SK-N-SH (cell line): ENCODE measurements around the gene ERMAP. TPM values are rescaled to one million over a fixed set of nuclear protein-coding genes. Genes with fewer than 3 reads are reported as not detected.

ENCODE experiments used
- CTCF ChIA-PET: fragments of 300-600, 350-600 bp; formaldehyde crosslinking; extraction: SDS; loops from one replicate; lab custom pipeline; 2021; lab: Yijun Ruan, JAX
- POLR2A ChIA-PET: fragments of 350-600 bp; sonication (Branson Sonifier 250); formaldehyde crosslinking; extraction: SDS; loops from one replicate; lab custom pipeline; 2020; ENCODE audit warnings: antibody characterized with exemption, inconsistent platforms; lab: Yijun Ruan, JAX
- DNase-seq: peaks from one replicate; pipeline ENCODE4 v3.0.0; 2012
- H2AFZ ChIP-seq: fragments of 200-600 bp; sonication (generic); 2 replicates; pipeline ENCODE4 v1.8.1; 2016; ENCODE audit warnings: antibody characterized with exemption, mild to moderate bottlenecking, low read depth
- H3F3A ChIP-seq: fragments of 200-600 bp; sonication (generic); replicated peaks from 2 replicates; pipeline ENCODE3; 2016; ENCODE audit warnings: antibody characterized with exemption, mild to moderate bottlenecking; ENCODE audit not compliant: insufficient read depth
- H3K27ac ChIP-seq, 2 experiments: fragments of 200-500 bp in 1 of 2; fragments of 200-600 bp in 1 of 2; sonication (Bioruptor generic) in 1 of 2; sonication (generic), shearing (Covaris generic) in 1 of 2; 2 replicates each; pipeline versions ENCODE4 v1.5.1 to v1.6.1; 2014 to 2016; ENCODE audit warnings: low read depth in 2 of 2, inconsistent platforms in 1 of 2, low read length in 1 of 2, mild to moderate bottlenecking in 1 of 2, mixed read lengths in 1 of 2
- H3K27me3 ChIP-seq: fragments of 200-600 bp; sonication (generic), shearing (Covaris generic); 2 replicates; pipeline ENCODE4 v1.6.1; 2016; ENCODE audit warnings: mixed run types; ENCODE audit not compliant: insufficient read depth
- H3K36me3 ChIP-seq, 2 experiments: fragments of 200-500 bp in 1 of 2; fragments of 200-600 bp in 1 of 2; sonication (Bioruptor generic) in 1 of 2; sonication (generic) in 1 of 2; replicated peaks in 1 of 2; 2 replicates each; pipeline versions ENCODE3 to v1.5.1; 2014 to 2016; ENCODE audit warnings: low read length in 1 of 2, mild to moderate bottlenecking in 1 of 2; ENCODE audit not compliant: insufficient read depth in 2 of 2, control insufficient read depth in 1 of 2
- H3K4me1 ChIP-seq, 2 experiments: fragments of 200-500 bp in 1 of 2; fragments of 200-600 bp in 1 of 2; sonication (Bioruptor generic) in 1 of 2; sonication (generic), shearing (Covaris generic) in 1 of 2; 2 replicates each; pipeline versions ENCODE4 v1.5.1 to v1.6.1; 2014 to 2016; ENCODE audit warnings: low read depth in 1 of 2, low read length in 1 of 2, mixed run types in 1 of 2; ENCODE audit not compliant: insufficient read depth in 2 of 2, control insufficient read depth in 1 of 2
- H3K4me2 ChIP-seq: fragments of 200-600 bp; sonication (generic), shearing (Covaris generic); 2 replicates; pipeline ENCODE4 v1.6.1; 2017; ENCODE audit warnings: mixed run types
- H3K4me3 ChIP-seq, 2 experiments: fragments of 200-500 bp in 1 of 2; fragments of 200-600 bp in 1 of 2; sonication (Bioruptor generic) in 1 of 2; sonication (generic), shearing (Covaris generic) in 1 of 2; 2 replicates each; pipeline versions ENCODE4 v1.5.1 to v1.8.1; 2014 to 2016; ENCODE audit warnings: low read depth in 2 of 2, inconsistent platforms in 1 of 2, low read length in 1 of 2, mild to moderate bottlenecking in 1 of 2, mixed read lengths in 1 of 2, moderate library complexity in 1 of 2
- H3K79me2 ChIP-seq: fragments of 200-600 bp; sonication (generic); 2 replicates; pipeline ENCODE4 v1.8.1; 2017; ENCODE audit warnings: mild to moderate bottlenecking; ENCODE audit not compliant: insufficient read depth
- H3K9ac ChIP-seq: fragments of 200-600 bp; sonication (generic); 2 replicates; pipeline ENCODE4 v1.6.1; 2017; ENCODE audit warnings: mixed run types
- H3K9me2 ChIP-seq: fragments of 200-600 bp; sonication (generic); 2 replicates; pipeline ENCODE4 v1.6.1; 2017; ENCODE audit warnings: mixed run types
- H3K9me3 ChIP-seq: fragments of 200-600 bp; sonication (generic); 2 replicates; pipeline ENCODE4 v1.6.1; 2017; ENCODE audit warnings: mixed run types, mild to moderate bottlenecking, moderate library complexity
- H4K20me1 ChIP-seq: fragments of 200-600 bp; sonication (generic); 2 replicates; pipeline ENCODE4 v1.6.1; 2017; ENCODE audit warnings: mild to moderate bottlenecking, mixed run types; ENCODE audit not compliant: insufficient read depth
- CHD2 ChIP-seq: fragments of 150-350 bp; IDR thresholded peaks from 2 replicates; pipeline ENCODE4 v1.6.1; 2018; ENCODE audit warnings: low read length; ENCODE audit not compliant: partially characterized antibody
- ELF1 ChIP-seq: IDR thresholded peaks from 2 replicates; pipeline ENCODE4 v1.4.0; 2012
- FOXJ3 ChIP-seq: sonication (generic); formaldehyde crosslinking; IDR thresholded peaks from 2 replicates; pipeline ENCODE4 v1.5.1; 2020; ENCODE audit warnings: mild to moderate bottlenecking, missing genetic modification reagents
- FOXM1 ChIP-seq: IDR thresholded peaks from 2 replicates; pipeline ENCODE4 v1.4.0; 2012; ENCODE audit warnings: low read depth, mild to moderate bottlenecking
- IRF3 ChIP-seq: fragments of 150-350 bp; IDR thresholded peaks from 2 replicates; pipeline ENCODE4 v1.6.1; 2016; ENCODE audit warnings: mild to moderate bottlenecking, low read depth, low read length
- JUND ChIP-seq: IDR thresholded peaks from 2 replicates; pipeline ENCODE4 v1.4.0; 2012
- MAX ChIP-seq: IDR thresholded peaks from 2 replicates; pipeline ENCODE4 v1.4.0; 2012; ENCODE audit warnings: low read depth
- PBX3 ChIP-seq: IDR thresholded peaks from 2 replicates; pipeline ENCODE4; 2012
- POLR2AphosphoS5 ChIP-seq: IDR thresholded peaks from 2 replicates; pipeline ENCODE4 v1.6.1; 2012; ENCODE audit warnings: low read depth, low read length
- RCOR1 ChIP-seq: fragments of 150-350 bp; IDR thresholded peaks from 2 replicates; pipeline ENCODE4 v1.6.1; 2017; ENCODE audit warnings: antibody characterized with exemption, low read length
- RFX5 ChIP-seq: IDR thresholded peaks from 2 replicates; pipeline ENCODE4 v1.6.1; 2012; ENCODE audit warnings: mild to moderate bottlenecking, improper control_type of control experiment, low read length
- RXRA ChIP-seq: IDR thresholded peaks from 2 replicates; pipeline ENCODE4 v1.4.0; 2012; ENCODE audit warnings: low read depth, mild to moderate bottlenecking, borderline replicate concordance
- SIN3A ChIP-seq: IDR thresholded peaks from 2 replicates; pipeline ENCODE4 v1.6.1; 2012; ENCODE audit warnings: low read depth, mild to moderate bottlenecking, low read length, moderate library complexity, borderline replicate concordance
- TCF12 ChIP-seq: IDR thresholded peaks from 2 replicates; pipeline ENCODE4 v1.4.0; 2012
- YY1 ChIP-seq: IDR thresholded peaks from 2 replicates; pipeline ENCODE4 v1.4.0; 2012; ENCODE audit warnings: low read depth, mild to moderate bottlenecking
- ZBTB33 ChIP-seq: IDR thresholded peaks from 2 replicates; pipeline ENCODE4 v1.4.0; 2012; ENCODE audit warnings: low read depth, borderline replicate concordance
- WGBS: methylation state at CpG from one replicate; pipeline ENCODE4 v1.1.6; 2017; ENCODE audit warnings: low lambda C conversion rate; 5-methylcytosine and 5-hydroxymethylcytosine counted together
- polyA plus RNA-seq, 3 experiments: library from polyadenylated mRNA; depleted of rRNA; stranded (reverse); fragments of >200 nt; gene quantifications; 2 replicates each; pipeline ENCODE4 v1.2.3, GENCODE V29; 2012
- TF ChIP-seq, protein P1 (sequence below): fragments of 200-600 bp; sonication (generic); IDR thresholded peaks from 2 replicates; pipeline ENCODE4 v1.6.1; 2017; ENCODE audit warnings: antibody characterized with exemption, mild to moderate bottlenecking, moderate library complexity
- TF ChIP-seq, protein P2 (sequence below): IDR thresholded peaks from 2 replicates; pipeline ENCODE4 v1.6.1; 2012; ENCODE audit warnings: mild to moderate bottlenecking, low read depth, low read length, moderate library complexity

The ERMAP gene
- polyA plus RNA-seq, 1 of the 3 experiments (the other 2 are of a cell fraction), result 10.4 TPM

DNA sequence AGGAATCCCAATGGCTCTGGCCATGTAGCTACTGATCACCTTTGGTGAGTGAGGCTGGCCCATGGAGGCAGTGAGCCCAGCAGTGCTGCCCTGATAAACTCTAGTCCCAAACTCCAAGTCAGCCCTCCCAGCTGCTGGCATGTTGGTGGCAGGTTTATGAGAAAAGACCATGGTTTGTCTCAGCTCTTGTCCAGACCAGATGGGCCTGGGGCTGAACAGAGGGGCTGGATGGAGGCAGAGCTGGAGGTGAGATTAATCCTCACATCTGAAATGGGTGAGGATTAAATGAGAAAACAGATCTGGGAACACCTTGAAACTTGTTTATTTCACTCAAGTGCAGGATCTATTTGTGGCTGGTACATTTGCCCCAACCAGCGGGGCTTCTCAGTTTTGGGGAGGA is 28.9 kb upstream of the ERMAP start:
- TF ChIP-seq RCOR1, result no peak
- TF ChIP-seq, protein P1, sequence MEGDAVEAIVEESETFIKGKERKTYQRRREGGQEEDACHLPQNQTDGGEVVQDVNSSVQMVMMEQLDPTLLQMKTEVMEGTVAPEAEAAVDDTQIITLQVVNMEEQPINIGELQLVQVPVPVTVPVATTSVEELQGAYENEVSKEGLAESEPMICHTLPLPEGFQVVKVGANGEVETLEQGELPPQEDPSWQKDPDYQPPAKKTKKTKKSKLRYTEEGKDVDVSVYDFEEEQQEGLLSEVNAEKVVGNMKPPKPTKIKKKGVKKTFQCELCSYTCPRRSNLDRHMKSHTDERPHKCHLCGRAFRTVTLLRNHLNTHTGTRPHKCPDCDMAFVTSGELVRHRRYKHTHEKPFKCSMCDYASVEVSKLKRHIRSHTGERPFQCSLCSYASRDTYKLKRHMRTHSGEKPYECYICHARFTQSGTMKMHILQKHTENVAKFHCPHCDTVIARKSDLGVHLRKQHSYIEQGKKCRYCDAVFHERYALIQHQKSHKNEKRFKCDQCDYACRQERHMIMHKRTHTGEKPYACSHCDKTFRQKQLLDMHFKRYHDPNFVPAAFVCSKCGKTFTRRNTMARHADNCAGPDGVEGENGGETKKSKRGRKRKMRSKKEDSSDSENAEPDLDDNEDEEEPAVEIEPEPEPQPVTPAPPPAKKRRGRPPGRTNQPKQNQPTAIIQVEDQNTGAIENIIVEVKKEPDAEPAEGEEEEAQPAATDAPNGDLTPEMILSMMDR, result no peak
- TF ChIP-seq RXRA, result no peak
- no peak for TF ChIP-seq SIN3A
- TF ChIP-seq IRF3, result no peak
- no peak for TF ChIP-seq ELF1
- no peak for TF ChIP-seq POLR2AphosphoS5
- TF ChIP-seq JUND, result no peak
- TF ChIP-seq CHD2, result no peak
- TF ChIP-seq RFX5, result no peak
- no peak for TF ChIP-seq ZBTB33
- TF ChIP-seq PBX3, result no peak
- no peak for TF ChIP-seq MAX
- TF ChIP-seq FOXJ3 (CRISPR knock-in tag), result no peak
- TF ChIP-seq YY1, result no peak
- TF ChIP-seq TCF12, result no peak
- TF ChIP-seq, protein P2, sequence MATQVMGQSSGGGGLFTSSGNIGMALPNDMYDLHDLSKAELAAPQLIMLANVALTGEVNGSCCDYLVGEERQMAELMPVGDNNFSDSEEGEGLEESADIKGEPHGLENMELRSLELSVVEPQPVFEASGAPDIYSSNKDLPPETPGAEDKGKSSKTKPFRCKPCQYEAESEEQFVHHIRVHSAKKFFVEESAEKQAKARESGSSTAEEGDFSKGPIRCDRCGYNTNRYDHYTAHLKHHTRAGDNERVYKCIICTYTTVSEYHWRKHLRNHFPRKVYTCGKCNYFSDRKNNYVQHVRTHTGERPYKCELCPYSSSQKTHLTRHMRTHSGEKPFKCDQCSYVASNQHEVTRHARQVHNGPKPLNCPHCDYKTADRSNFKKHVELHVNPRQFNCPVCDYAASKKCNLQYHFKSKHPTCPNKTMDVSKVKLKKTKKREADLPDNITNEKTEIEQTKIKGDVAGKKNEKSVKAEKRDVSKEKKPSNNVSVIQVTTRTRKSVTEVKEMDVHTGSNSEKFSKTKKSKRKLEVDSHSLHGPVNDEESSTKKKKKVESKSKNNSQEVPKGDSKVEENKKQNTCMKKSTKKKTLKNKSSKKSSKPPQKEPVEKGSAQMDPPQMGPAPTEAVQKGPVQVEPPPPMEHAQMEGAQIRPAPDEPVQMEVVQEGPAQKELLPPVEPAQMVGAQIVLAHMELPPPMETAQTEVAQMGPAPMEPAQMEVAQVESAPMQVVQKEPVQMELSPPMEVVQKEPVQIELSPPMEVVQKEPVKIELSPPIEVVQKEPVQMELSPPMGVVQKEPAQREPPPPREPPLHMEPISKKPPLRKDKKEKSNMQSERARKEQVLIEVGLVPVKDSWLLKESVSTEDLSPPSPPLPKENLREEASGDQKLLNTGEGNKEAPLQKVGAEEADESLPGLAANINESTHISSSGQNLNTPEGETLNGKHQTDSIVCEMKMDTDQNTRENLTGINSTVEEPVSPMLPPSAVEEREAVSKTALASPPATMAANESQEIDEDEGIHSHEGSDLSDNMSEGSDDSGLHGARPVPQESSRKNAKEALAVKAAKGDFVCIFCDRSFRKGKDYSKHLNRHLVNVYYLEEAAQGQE, result no peak
- TF ChIP-seq FOXM1, result no peak
- H3K27ac ChIP-seq, result no peak overlapping the region
- DNase-seq, result no peak
- H4K20me1 ChIP-seq, result no peaks in the 10 kb centered on the region
- H2AFZ ChIP-seq, result no peak overlapping the region
- no peaks in the 10 kb centered on the region for H3K9me3 ChIP-seq
- H3K9ac ChIP-seq, result no peak overlapping the region
- peaks cover 0 to 3% of the 10 kb centered on the region in 2 experiments for H3K36me3 ChIP-seq
- no peaks in the 10 kb centered on the region for H3K27me3 ChIP-seq
- H3F3A ChIP-seq, result no peaks in the 10 kb centered on the region
- CTCF ChIA-PET, result interaction anchor here (1.4 to 2.2 kb wide), 2 partner anchors 10 to 285 kb away, joined by 4 to 7 read pairs; no protein-coding TSS in a partner anchor
- POLR2A ChIA-PET, result no interaction called here
- no peaks in the 10 kb centered on the region for H3K9me2 ChIP-seq
- 100% methylated on average over 1 of the region's 1 CpG for WGBS
- peaks cover 0 to 6% of the 10 kb centered on the region in 2 experiments; a peak in 1 of 4 replicates for H3K4me1 ChIP-seq
- no peak overlapping the region for H3K4me3 ChIP-seq
- H3K4me2 ChIP-seq, result no peak overlapping the region
- no peaks in the 10 kb centered on the region for H3K79me2 ChIP-seq
